HepG2 (cell line): ENCODE measurements around the gene CYB5R2. TPM values are rescaled to one million over a fixed set of nuclear protein-coding genes. Genes with fewer than 3 reads are reported as not detected.
A peak's percentile ranks its signal among the peaks of the same experiment; 100 is the strongest.

Source experiments
- ELF3 ChIP-seq: IDR thresholded peaks from 2 replicates; pipeline ENCODE4 v1.6.1; 2016; ENCODE audit warnings: missing genetic modification reagents, missing compliant biosample characterization
- ETV5 ChIP-seq: IDR thresholded peaks from 2 replicates; pipeline ENCODE4 v1.6.1; 2018; ENCODE audit warnings: missing biosample characterization, missing genetic modification reagents, inconsistent platforms, borderline replicate concordance
- HIVEP1 ChIP-seq: sonication (generic); formaldehyde crosslinking; IDR thresholded peaks from 2 replicates; pipeline ENCODE4 v1.4.0; 2020; ENCODE audit warnings: mild to moderate bottlenecking, missing genetic modification reagents
- KDM6A ChIP-seq: IDR thresholded peaks from 2 replicates; pipeline ENCODE4 v1.6.1; 2016; ENCODE audit warnings: low read depth
- LCORL ChIP-seq, 2 experiments: fragments of 450-650 bp in 1 of 2; sonication (generic) in 1 of 2; formaldehyde crosslinking in 1 of 2; IDR thresholded peaks; 2 replicates each; pipeline versions ENCODE4 v1.5.0 to v1.6.1; 2017 to 2020; ENCODE audit warnings: antibody characterized with exemption in 1 of 2, missing genetic modification reagents in 1 of 2
- MTA1 ChIP-seq: sonication (generic); formaldehyde crosslinking; IDR thresholded peaks from 2 replicates; pipeline ENCODE4 v1.4.0; 2020; ENCODE audit warnings: missing genetic modification reagents, mild to moderate bottlenecking, borderline replicate concordance
- PHF21A ChIP-seq: sonication (generic); formaldehyde crosslinking; IDR thresholded peaks from 2 replicates; pipeline ENCODE4 v1.5.0; 2020; ENCODE audit warnings: mild to moderate bottlenecking, missing genetic modification reagents
- PRMT3 ChIP-seq: sonication (generic); formaldehyde crosslinking; IDR thresholded peaks from 2 replicates; pipeline ENCODE4 v1.8.1; 2022; ENCODE audit warnings: low read depth, mild to moderate bottlenecking, moderate library complexity, missing genetic modification reagents, borderline replicate concordance
- RAD21 ChIP-seq: fragments of 450-650 bp; formaldehyde crosslinking; IDR thresholded peaks from 2 replicates; pipeline ENCODE4 v1.5.0; 2020; ENCODE audit warnings: mild to moderate bottlenecking
- SAFB2 ChIP-seq: sonication (generic); formaldehyde crosslinking; IDR thresholded peaks from 2 replicates; pipeline ENCODE4 v1.5.1; 2020; ENCODE audit warnings: missing genetic modification reagents, low read depth, mild to moderate bottlenecking, borderline replicate concordance
- SIN3B ChIP-seq: fragments of 150-350 bp; IDR thresholded peaks from 2 replicates; pipeline ENCODE4 v1.6.1; 2014; ENCODE audit warnings: low read length
- SOX13 ChIP-seq, 3 experiments: fragments of 450-650 bp in 1 of 3; sonication (generic) in 1 of 3; formaldehyde crosslinking in 1 of 3; IDR thresholded peaks in 2 of 3; conservative IDR thresholded peaks in 1 of 3; 2 replicates each; pipeline versions ENCODE4 v1.5.0 to v1.6.1; 2016 to 2020; ENCODE audit warnings: antibody characterized with exemption in 1 of 3, mild to moderate bottlenecking in 1 of 3, missing compliant biosample characterization in 1 of 3, missing genetic modification reagents in 1 of 3, moderate library complexity in 1 of 3
- TBX2 ChIP-seq: sonication (generic); formaldehyde crosslinking; IDR thresholded peaks from 2 replicates; pipeline ENCODE4 v1.5.0; 2020; ENCODE audit warnings: missing genetic modification reagents, mild to moderate bottlenecking, borderline replicate concordance
- TFAP4 ChIP-seq: sonication (generic); IDR thresholded peaks from 2 replicates; pipeline ENCODE4 v1.6.1; 2016; ENCODE audit warnings: low read depth, borderline replicate concordance
- XRCC5 ChIP-seq: fragments of 200-400 bp; formaldehyde crosslinking; optimal IDR thresholded peaks from 2 replicates; pipeline ENCODE3; 2017; ENCODE audit warnings: mild to moderate bottlenecking, low read length
- ZBTB34 ChIP-seq: sonication (generic); formaldehyde crosslinking; IDR thresholded peaks from 2 replicates; pipeline ENCODE4 v1.8.0; 2022; ENCODE audit warnings: mild to moderate bottlenecking, missing genetic modification reagents
- ZNF101 ChIP-seq: sonication (generic); formaldehyde crosslinking; IDR thresholded peaks from 2 replicates; pipeline ENCODE4 v1.4.0; 2020; ENCODE audit warnings: mild to moderate bottlenecking, low read depth, missing genetic modification reagents, borderline replicate concordance
- ZNF274 ChIP-seq: sonication (generic); formaldehyde crosslinking; IDR thresholded peaks from 2 replicates; pipeline ENCODE4 v1.5.1; 2020; ENCODE audit warnings: mild to moderate bottlenecking, missing genetic modification reagents
- ZNF431 ChIP-seq: sonication (generic); formaldehyde crosslinking; IDR thresholded peaks from 2 replicates; pipeline ENCODE4 v1.9.0; 2022; ENCODE audit warnings: missing genetic modification reagents, low read depth, mild to moderate bottlenecking, borderline replicate concordance
- ZNF687 ChIP-seq: sonication (generic); formaldehyde crosslinking; IDR thresholded peaks from 2 replicates; pipeline ENCODE4 v1.5.1; 2020; ENCODE audit warnings: mild to moderate bottlenecking, missing genetic modification reagents, moderate library complexity
- ZSCAN12 ChIP-seq: sonication (generic); formaldehyde crosslinking; IDR thresholded peaks from 2 replicates; pipeline ENCODE4 v1.9.0; 2021; ENCODE audit warnings: mild to moderate bottlenecking, missing genetic modification reagents
- ZSCAN21 ChIP-seq: sonication (generic); formaldehyde crosslinking; IDR thresholded peaks from 2 replicates; pipeline ENCODE4 v1.8.0; 2022; ENCODE audit warnings: mild to moderate bottlenecking, missing genetic modification reagents, moderate library complexity, borderline replicate concordance
- polyA plus RNA-seq, 8 experiments: library from polyadenylated mRNA; depleted of rRNA in 3 of 8; stranded (reverse) in 7 of 8; unstranded in 1 of 8; fragments of >200 nt; fragmentation: Illumina TruSeq in 4 of 8; extraction: Trizol in 4 of 8; gene quantifications; 2 replicates each; pipeline versions ENCODE4 v1.2.1 to v1.2.3, GENCODE V29; 2011 to 2016; ENCODE audit warnings: low read depth in 4 of 8, missing spikeins in 1 of 8, mixed read lengths in 1 of 8; ENCODE audit not compliant: insufficient read depth in 1 of 8
- total RNA-seq, 5 experiments: library from RNA; depleted of rRNA; stranded (reverse); fragments of >200 nt; fragmentation: Illumina TruSeq; extraction: Trizol; gene quantifications; 2 replicates each; pipeline ENCODE4 v1.2.3, GENCODE V29; 2016; ENCODE audit warnings: low read depth in 1 of 5

CYB5R2 gene
- total and polyA plus RNA-seq, 2 of the 13 experiments (the other 11 are each of a cell fraction or from before 2014, with no cell fraction given) = 0.40 to 0.51 TPM

GRCh38 chr11:7665473-7666291, 7.6 kb downstream of the CYB5R2 start (continued):
- TF ChIP-seq ELF3 (CRISPR knock-in tag) = no peak
- TF ChIP-seq RAD21 (CRISPR knock-in tag) = peak; percentile 93
- no peak for TF ChIP-seq MTA1
- no peak for TF ChIP-seq ZNF431 (CRISPR knock-in tag)
- no peak for TF ChIP-seq PHF21A (CRISPR knock-in tag)
- TF ChIP-seq ZNF274 (CRISPR knock-in tag) = 0 out of 2 replicates have a peak, but pooled peaks have one; percentile 23
- 0 out of 2 replicates have a peak, but pooled peaks have one; percentile 33 for TF ChIP-seq SAFB2 (CRISPR knock-in tag)
- no peak for TF ChIP-seq LCORL (IDR thresholded peaks at IDR 0.05)
- no peak for TF ChIP-seq LCORL (CRISPR knock-in tag; IDR thresholded peaks at IDR 0.05)
- TF ChIP-seq ZSCAN21 = peak; percentile 64; the same call in 1 of the 2 replicates
- peak; percentile 79; the same call in 1 of the 2 replicates for TF ChIP-seq TFAP4
- TF ChIP-seq XRCC5 = peak; percentile 48
- no peak for TF ChIP-seq PRMT3 (CRISPR knock-in tag)
- TF ChIP-seq TBX2 = 0 out of 2 replicates have a peak, but pooled peaks have one; percentile 9
- no peak for TF ChIP-seq ZNF101 (CRISPR knock-in tag)
- TF ChIP-seq HIVEP1 = no peak
- no peak for TF ChIP-seq ZBTB34 (CRISPR knock-in tag)
- peak; percentile 67 for TF ChIP-seq ZNF687 (CRISPR knock-in tag)
- TF ChIP-seq SOX13 (IDR thresholded peaks at IDR 0.05) = no peak
- peak in 1 of 2 experiments; percentile 15; a peak in 1 of 4 replicates for TF ChIP-seq SOX13 (CRISPR knock-in tag; conservative IDR thresholded peaks at IDR 0.05 in 1 of 2, IDR thresholded peaks at IDR 0.05 in 1 of 2)
- peak; percentile 14; the same call in 1 of the 2 replicates for TF ChIP-seq ETV5 (CRISPR knock-in tag)
- no peak for TF ChIP-seq ZSCAN12 (CRISPR knock-in tag)
- no peak for TF ChIP-seq KDM6A (CRISPR knock-in tag)
- TF ChIP-seq SIN3B = no peak
